Neural cell (in vitro differentiated cells): ENCODE measurements around the gene STARD5. TPM values are rescaled to one million over a fixed set of nuclear protein-coding genes. Genes with fewer than 3 reads are reported as not detected.
"Not testable (repeated sequence)": the region's sequence is repeated elsewhere in the genome, so short reads cannot be mapped to it uniquely, and the experiment has no call there.

Source experiments
- H2AFZ ChIP-seq: fragments of 200-600, 300-800 bp; sonication (generic), shearing (Covaris generic); 2 replicates; pipeline ENCODE4 v1.6.0; 2014; ENCODE audit warnings: low read depth, mild to moderate bottlenecking, antibody characterized with exemption, low read length, moderate library complexity
- H3F3A ChIP-seq: fragments of 200-600 bp; shearing (Covaris generic); 2 replicates; pipeline ENCODE4 v1.6.1; 2016; ENCODE audit warnings: mild to moderate bottlenecking, moderate library complexity, mixed read lengths, antibody characterized with exemption, low read length; ENCODE audit not compliant: insufficient read depth, poor library complexity, severe bottlenecking
- H3K27ac ChIP-seq: fragments of 200-600, 300-800 bp; sonication (generic), shearing (Covaris generic); 2 replicates; pipeline ENCODE4 v1.5.1; 2014; ENCODE audit warnings: mild to moderate bottlenecking, low read length, moderate library complexity
- H3K27me3 ChIP-seq: fragments of 300-800, 200-600 bp; sonication (generic), shearing (Covaris generic); 2 replicates; pipeline ENCODE4 v1.6.0; 2014; ENCODE audit warnings: mild to moderate bottlenecking, low read depth, low read length, moderate library complexity; ENCODE audit not compliant: insufficient read depth
- H3K36me3 ChIP-seq: fragments of 300-800, 200-600 bp; sonication (generic), shearing (Covaris generic); 2 replicates; pipeline ENCODE4 v1.5.1; 2014; ENCODE audit warnings: mild to moderate bottlenecking, antibody characterized with exemption, low read length, moderate library complexity; ENCODE audit not compliant: insufficient read depth
- H3K4me2 ChIP-seq: fragments of 300-800, 200-600 bp; sonication (generic), shearing (Covaris generic); 2 replicates; pipeline ENCODE4 v1.6.0; 2014; ENCODE audit warnings: mild to moderate bottlenecking, low read length
- H3K4me3 ChIP-seq: fragments of 300-800, 200-600 bp; sonication (generic), shearing (Covaris generic); 2 replicates; pipeline ENCODE4 v1.5.1; 2014; ENCODE audit warnings: mild to moderate bottlenecking, low read length, moderate library complexity
- H3K79me2 ChIP-seq: fragments of 200-600 bp; shearing (Covaris generic); replicated peaks from 2 replicates; pipeline ENCODE4 v1.6.0; 2014; ENCODE audit warnings: mild to moderate bottlenecking, low read length, moderate library complexity; ENCODE audit not compliant: insufficient read depth
- H3K9ac ChIP-seq: fragments of 300-800, 200-600 bp; sonication (generic), shearing (Covaris generic); 2 replicates; pipeline ENCODE4 v1.6.1; 2016; ENCODE audit warnings: mild to moderate bottlenecking, low read length, mixed read lengths
- H3K9me2 ChIP-seq: fragments of 200-600 bp; shearing (Covaris generic); 2 replicates; pipeline ENCODE4 v1.6.1; 2016; ENCODE audit warnings: mild to moderate bottlenecking, low read length, mixed read lengths; ENCODE audit not compliant: insufficient read depth
- H3K9me3 ChIP-seq: fragments of 200-600, 300-800 bp; sonication (generic), shearing (Covaris generic); 2 replicates; pipeline ENCODE4 v1.6.1; 2016; ENCODE audit warnings: mild to moderate bottlenecking, mixed run types, low read length, moderate library complexity, mixed read lengths
- H4K20me1 ChIP-seq: fragments of 200-600 bp; shearing (Covaris generic); 2 replicates; pipeline ENCODE4 v1.6.1; 2016; ENCODE audit warnings: mild to moderate bottlenecking, mixed run types; ENCODE audit not compliant: insufficient read depth
- CTCF ChIP-seq: fragments of 450-650 bp; IDR thresholded peaks from 2 replicates; pipeline ENCODE4 v1.5.1; 2014; ENCODE audit warnings: antibody characterized with exemption, mild to moderate bottlenecking, moderate library complexity; ENCODE audit not compliant: poor library complexity, severe bottlenecking
- EP300 ChIP-seq: fragments of 450-650 bp; conservative IDR thresholded peaks from 2 replicates; pipeline ENCODE4 v1.6.1; 2014; ENCODE audit warnings: antibody characterized with exemption, mild to moderate bottlenecking, moderate library complexity; ENCODE audit not compliant: poor library complexity, severe bottlenecking
- EZH2 ChIP-seq: fragments of 200-600, 300-800 bp; shearing (Covaris generic), sonication (generic); IDR thresholded peaks from 2 replicates; pipeline ENCODE4 v1.6.1; 2014; ENCODE audit warnings: antibody characterized with exemption, low read length, borderline replicate concordance, mild to moderate bottlenecking; ENCODE audit not compliant: insufficient read depth, poor library complexity, severe bottlenecking
- MXI1 ChIP-seq: fragments of 450-650 bp; conservative IDR thresholded peaks from 2 replicates; pipeline ENCODE4 v1.6.1; 2014; ENCODE audit warnings: antibody characterized with exemption, mild to moderate bottlenecking; ENCODE audit not compliant: poor library complexity, severe bottlenecking
- POLR2AphosphoS5 ChIP-seq: IDR thresholded peaks from 2 replicates; pipeline ENCODE4 v1.6.1; 2012
- RAD21 ChIP-seq: fragments of 450-650 bp; conservative IDR thresholded peaks from 2 replicates; pipeline ENCODE4 v1.6.1; 2014; ENCODE audit warnings: antibody characterized with exemption, mild to moderate bottlenecking, moderate library complexity
- REST ChIP-seq: IDR thresholded peaks from 2 replicates; pipeline ENCODE4 v1.6.1; 2012; ENCODE audit warnings: borderline replicate concordance
- SMC3 ChIP-seq: fragments of 450-650 bp; conservative IDR thresholded peaks from 2 replicates; pipeline ENCODE4 v1.6.1; 2014; ENCODE audit warnings: antibody characterized with exemption, mild to moderate bottlenecking, moderate library complexity; ENCODE audit not compliant: poor library complexity
- TAF1 ChIP-seq: IDR thresholded peaks from 2 replicates; pipeline ENCODE4 v1.6.1; 2012; ENCODE audit warnings: low read depth
- polyA plus RNA-seq: library from polyadenylated mRNA; depleted of rRNA; stranded (reverse); fragments of >200 nt; gene quantifications from 2 replicates; pipeline ENCODE4 v1.2.3, GENCODE V29; 2014

Gene STARD5
- polyA plus RNA-seq, 1 donor from 2014 or later, result 0.76 TPM

- H3K4me3 ChIP-seq, result no peak overlapping the region
- no peak overlapping the region for H3K27ac ChIP-seq
- H3K79me2 ChIP-seq, result no peaks in the 10 kb centered on the region
- no peaks in the 10 kb centered on the region for H3K27me3 ChIP-seq
- no peaks in the 10 kb centered on the region for H3K9me2 ChIP-seq
- no peaks in the 10 kb centered on the region for H3F3A ChIP-seq
- H3K9ac ChIP-seq, result no peak overlapping the region
- no peaks in the 10 kb centered on the region for H3K36me3 ChIP-seq
- no peaks in the 10 kb centered on the region for H4K20me1 ChIP-seq
- no peak overlapping the region for H2AFZ ChIP-seq
- H3K4me2 ChIP-seq, result no peak overlapping the region
- no peaks in the 10 kb centered on the region for H3K9me3 ChIP-seq
- TF ChIP-seq RAD21, result no peak
Measured at GRCh38 chr15:81356252-81356651, 32.3 kb upstream of the STARD5 start.

- Histone ChIP-seq H3K4me3 (no peak overlapping the region), H3K36me3 (no peaks in the 10 kb centered on the region), H3K27ac (no peak overlapping the region), H3K79me2 (no peaks in the 10 kb centered on the region), H4K20me1 (no peaks in the 10 kb centered on the region), H3K9ac (no peak overlapping the region), H3F3A (no peaks in the 10 kb centered on the region), H3K27me3 (no peaks in the 10 kb centered on the region), H3K4me2 (no peak overlapping the region), H2AFZ (no peak overlapping the region), H3K9me2 (no peaks in the 10 kb centered on the region), H3K9me3 (no peaks in the 10 kb centered on the region)
- TF ChIP-seq RAD21, result no peak
Measured at GRCh38 chr15:81351651-81352050, 27.7 kb upstream of the STARD5 start.

- no peak overlapping the region for H2AFZ ChIP-seq
- H4K20me1 ChIP-seq, result no peaks in the 10 kb centered on the region
- no peaks in the 10 kb centered on the region for H3K9me3 ChIP-seq
- H3K4me3 ChIP-seq, result no peak overlapping the region
- no peaks in the 10 kb centered on the region for H3K9me2 ChIP-seq
- no peak overlapping the region for H3K27ac ChIP-seq
- H3K9ac ChIP-seq, result no peak overlapping the region
- H3K79me2 ChIP-seq, result no peaks in the 10 kb centered on the region
- H3K4me2 ChIP-seq, result no peak overlapping the region
- H3F3A ChIP-seq, result no peaks in the 10 kb centered on the region
- no peaks in the 10 kb centered on the region for H3K36me3 ChIP-seq
- H3K27me3 ChIP-seq, result no peaks in the 10 kb centered on the region
- TF ChIP-seq SMC3, result no peak
- TF ChIP-seq EZH2, result no peak
- no peak for TF ChIP-seq EP300
- TF ChIP-seq TAF1, result no peak
- TF ChIP-seq RAD21, result no peak
- no peak for TF ChIP-seq CTCF
- TF ChIP-seq REST, result no peak
- TF ChIP-seq MXI1, result no peak
- no peak for TF ChIP-seq POLR2AphosphoS5
Measured at GRCh38 chr15:81349271-81349670, 25.3 kb upstream of the STARD5 start.

- not testable (repeated sequence) for H2AFZ ChIP-seq, H3K4me2 ChIP-seq, H4K20me1 ChIP-seq
Measured at GRCh38 chr15:81348691-81349090, 24.8 kb upstream of the STARD5 start.

More at GRCh38 chr15:81348691-81349090, 24.8 kb upstream of the STARD5 start:
- not testable (repeated sequence) for H3K27ac ChIP-seq, H3K79me2 ChIP-seq, H3K4me3 ChIP-seq, H3K9ac ChIP-seq, H3K9me2 ChIP-seq, H3K9me3 ChIP-seq, H3F3A ChIP-seq, H3K36me3 ChIP-seq, H3K27me3 ChIP-seq
